SK-N-MC (cell line): ENCODE data around the gene TCL1B.

Experiments
- EZH2 ChIP-seq: fragments of 200-600 bp; sonication (generic); IDR thresholded peaks from one replicate; pipeline ENCODE4 v1.6.1; 2017; ENCODE audit warnings: antibody characterized with exemption
- FOXP2 ChIP-seq: optimal IDR thresholded peaks from 2 replicates; pipeline ENCODE3; 2011; ENCODE audit warnings: mild to moderate bottlenecking, moderate library complexity; ENCODE audit not compliant: insufficient read depth; ENCODE audit errors: extremely low read length, control extremely low read depth
- POLR2AphosphoS5 ChIP-seq: IDR thresholded peaks from 2 replicates; pipeline ENCODE4 v1.6.1; 2012; ENCODE audit warnings: mild to moderate bottlenecking, low read depth, low read length, borderline replicate concordance

- TF ChIP-seq EZH2 (no peak), POLR2AphosphoS5 (no peak), FOXP2 (no peak)
Observed at GRCh38 chr14:95691591-95691990, 5.4 kb downstream of the TCL1B start.
